T-helper 2 cell treated with Interferon-gamma antibody and Interleukin-4, amounts not matched to agents 100 ng/mL and 5 ng/mL, for 36 hours (primary cell): Measurements from ENCODE around the gene ZNF433. TPM values are rescaled to one million over a fixed set of nuclear protein-coding genes. Genes with fewer than 3 reads are reported as not detected.
"Not testable (repeated sequence)": the region's sequence is repeated elsewhere in the genome, so short reads cannot be mapped to it uniquely, and the experiment has no call there.

Source experiments
- intact Hi-C: fragments of 100-400 bp; cut with micrococcal nuclease; formaldehyde crosslinking; loops from one replicate; pipeline ENCODE4 v1.15.1; 2023
- total RNA-seq: library from RNA; stranded (reverse); gene quantifications from 2 replicates; pipeline ENCODE4 v1.2.3, GENCODE V29; 2022

ZNF433 gene
- total RNA-seq, 1 donor from 2014 or later = 0.14 TPM

- intact Hi-C loops = not testable (repeated sequence)
Observed at GRCh38 chr19:11991921-11992320, 43.6 kb downstream of the ZNF433 start.

- intact Hi-C loops = loop anchor here (1.0 to 5.0 kb wide), 2 partner anchors 108 to 192 kb away; partner anchors contain the start of gene ZNF491
Observed at GRCh38 chr19:11989112-11989456, 46.4 kb downstream of the ZNF433 start.

- intact Hi-C loops = loop anchor here (1.0 to 5.0 kb wide), 4 partner anchors 23 to 190 kb away; partner anchors contain the start of gene ZNF491
Observed at GRCh38 chr19:11987405-11988281, 47.8 kb downstream of the ZNF433 start.

GRCh38 chr19:11986754-11987153, 48.7 kb downstream of the ZNF433 start:
- intact Hi-C loops = loop anchor here (1.0 to 5.0 kb wide), 2 partner anchors 62 to 189 kb away; partner anchors contain the start of gene ZNF491

GRCh38 chr19:11984986-11985385, 50.5 kb downstream of the ZNF433 start:
- intact Hi-C loops = loop anchor here (5.0 kb wide), 1 partner anchor 188 kb away; the partner anchor contains the start of gene ZNF491

GRCh38 chr19:11982526-11982925, 53.0 kb downstream of the ZNF433 start:
- intact Hi-C loops = no loop called here

- intact Hi-C loops = no loop called here
Observed at GRCh38 chr19:11979527-11979926, 56.0 kb downstream of the ZNF433 start.

DNA sequence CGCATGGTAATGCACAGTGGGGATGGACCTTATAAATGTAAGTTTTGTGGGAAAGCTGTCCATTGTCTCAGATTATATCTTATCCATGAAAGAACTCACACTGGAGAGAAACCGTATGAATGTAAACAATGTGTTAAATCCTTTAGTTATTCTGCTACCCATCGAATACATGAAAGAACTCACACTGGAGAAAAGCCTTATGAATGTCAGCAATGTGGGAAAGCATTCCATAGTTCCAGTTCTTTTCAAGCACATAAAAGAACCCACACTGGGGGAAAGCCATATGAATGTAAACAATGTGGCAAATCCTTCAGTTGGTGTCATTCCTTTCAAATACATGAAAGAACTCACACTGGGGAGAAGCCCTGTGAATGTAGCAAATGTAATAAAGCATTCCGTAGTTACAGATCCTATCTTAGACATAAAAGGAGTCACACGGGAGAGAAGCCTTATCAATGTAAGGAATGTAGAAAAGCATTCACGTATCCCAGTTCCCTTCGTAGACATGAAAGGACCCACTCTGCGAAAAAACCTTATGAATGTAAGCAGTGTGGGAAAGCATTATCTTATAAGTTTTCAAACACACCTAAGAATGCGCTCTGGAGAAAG, 56.9 kb downstream of the ZNF433 start:
- intact Hi-C loops = no loop called here

- intact Hi-C loops = no loop called here
Observed at GRCh38 chr19:11973019-11973810, 62.3 kb downstream of the ZNF433 start.

- intact Hi-C loops = no loop called here
Observed at GRCh38 chr19:11971041-11971440, 64.4 kb downstream of the ZNF433 start.

GRCh38 chr19:11970174-11970573, 65.3 kb downstream of the ZNF433 start:
- intact Hi-C loops = no loop called here

GRCh38 chr19:11964858-11965645, 70.4 kb downstream of the ZNF433 start, which contains the start of gene ZNF763:
Gene ZNF763 (plus strand): TSS chr19:11965040. CDS start chr19:11965209, 169 bp downstream.
- intact Hi-C loops = loop anchor here (1.0 to 10.0 kb wide), 4 partner anchors 23 to 176 kb away; partner anchors contain the start of genes ZNF700 and ZNF878

Other genes starting within 250 kb of the ZNF433 start
- gene ZNF491, start 237.2 kb downstream of the ZNF433 start, total RNA-seq = 1.1 and 1.9 TPM in 2 replicates
- 12.6 and 14.0 TPM in 2 replicates for gene ZNF440, start 221.4 kb downstream of the ZNF433 start, total RNA-seq
- 6.3 and 6.4 TPM in 2 replicates for gene ZNF439, start 187.0 kb downstream of the ZNF433 start, total RNA-seq
- 6.0 and 6.4 TPM in 2 replicates for gene ZNF69, start 147.9 kb downstream of the ZNF433 start, total RNA-seq
- gene ZNF700, start 110.6 kb downstream of the ZNF433 start, total RNA-seq = 18.9 and 20.1 TPM in 2 replicates
- gene ZNF763, start 70.6 kb downstream of the ZNF433 start, total RNA-seq = 1.3 and 2.1 TPM in 2 replicates
- 0.61 and 0.89 TPM in 2 replicates for gene ZNF878, start 17.3 kb upstream of the ZNF433 start, total RNA-seq
- gene ZNF844, start 29.1 kb upstream of the ZNF433 start, total RNA-seq = 1.3 and 1.5 TPM in 2 replicates
- 2.1 and 2.8 TPM in 2 replicates for gene ZNF20, start 104.7 kb upstream of the ZNF433 start, total RNA-seq
- gene ZNF625, start 121.1 kb upstream of the ZNF433 start, total RNA-seq = 4.2 and 5.0 TPM in 2 replicates
- gene ZNF136, start 127.4 kb upstream of the ZNF433 start, total RNA-seq = 13.2 and 13.3 TPM in 2 replicates